Thyroid gland (tissue), 4 donors: ENCODE data around the gene HM13. TPM values are rescaled to one million over a fixed set of nuclear protein-coding genes. Genes with fewer than 3 reads are reported as not detected.
"Not testable (repeated sequence)": the region's sequence is repeated elsewhere in the genome, so short reads cannot be mapped to it uniquely, and the experiment has no call there.

ENCODE experiments used
- DNase-seq, 2 donors: peaks; one replicate each; pipeline ENCODE4 v3.0.0-alpha.2; 2019
- H3K27ac ChIP-seq, 3 donors: fragments of 200-600 bp; sonication (generic); 1 replicate in 2 of 3; 2 replicates in 1 of 3; pipeline ENCODE4 v1.5.1; 2016 to 2019; ENCODE audit warnings: mild to moderate bottlenecking in 1 of 3, moderate library complexity in 1 of 3
- H3K27me3 ChIP-seq: fragments of 200-600 bp; sonication (generic); one replicate; pipeline ENCODE4 v1.5.1; 2019
- H3K36me3 ChIP-seq, 2 donors: fragments of 200-600 bp; sonication (generic); one replicate each; pipeline ENCODE4 v1.5.1; 2016 to 2019
- H3K4me1 ChIP-seq, 2 donors: fragments of 200-600 bp; sonication (generic); one replicate each; pipeline ENCODE4 v1.5.1; 2017 to 2019
- H3K4me3 ChIP-seq, 3 donors: fragments of 200-600 bp; sonication (generic); replicated peaks in 1 of 3; 1 replicate in 2 of 3; 2 replicates in 1 of 3; pipeline ENCODE4 v1.5.1; 2016; ENCODE audit warnings: mild to moderate bottlenecking in 1 of 3
- H3K9me3 ChIP-seq: fragments of 200-600 bp; sonication (generic); one replicate; pipeline ENCODE4 v1.5.1; 2017
- CTCF ChIP-seq, 6 experiments: fragments of 200-600 bp in 3 of 6; fragments of 450-650 bp in 3 of 6; sonication (generic) in 3 of 6; IDR thresholded peaks; one replicate each; pipeline ENCODE4 v1.5.1; 2016 to 2019; ENCODE audit warnings: antibody characterized with exemption in 6 of 6, mild to moderate bottlenecking in 2 of 6, inconsistent platforms in 1 of 6, moderate library complexity in 1 of 6
- POLR2A ChIP-seq, 2 donors: fragments of 450-650 bp; IDR thresholded peaks; one replicate each; pipeline ENCODE4 v1.6.1; 2017; ENCODE audit warnings: antibody characterized with exemption in 2 of 2, mild to moderate bottlenecking in 2 of 2, moderate library complexity in 1 of 2
- WGBS, 2 donors: methylation state at CpG; one replicate each; pipeline ENCODE4 v1.1.5; 2017; 5-methylcytosine and 5-hydroxymethylcytosine counted together
- intact Hi-C: fragments of 100-400 bp; cut with DNase I; formaldehyde crosslinking; loops from one replicate; pipeline ENCODE4 v1.15.1; 2023
- total RNA-seq, 4 donors: library from RNA; depleted of rRNA; stranded (reverse); fragments of >200 nt; gene quantifications; one replicate each; pipeline ENCODE4 v1.2.3, GENCODE V29; 2016

The HM13 gene
- total RNA-seq, 4 donors from 2014 or later, result 82.8 to 136 (median 111) TPM

GRCh38 chr20:31516166-31516565 lies 1.9 kb downstream of the HM13 start:
- Histone ChIP-seq H3K27me3 (no peaks in the 10 kb centered on the region), H3K27ac (peak overlapping the region in 1 of 3 donors; percentile 27), H3K4me3 (no peak overlapping the region), H3K4me1 (peaks cover 27 to 50% of the 10 kb centered on the region in 2 donors), H3K36me3 (no peaks in the 10 kb centered on the region), H3K9me3 (no peaks in the 10 kb centered on the region)
- TF ChIP-seq CTCF (IDR thresholded peaks at IDR 0.05) (no peak), POLR2A (IDR thresholded peaks at IDR 0.05) (no peak)
- DNase-seq, result no peak
- intact Hi-C loops, result no loop called here
- WGBS, 2 donors, result 91 to 93% methylated on average over 4 of the region's 4 CpGs

GRCh38 chr20:31516651-31517050 lies 2.4 kb downstream of the HM13 start:
- TF ChIP-seq POLR2A (IDR thresholded peaks at IDR 0.05), result no peak
- TF ChIP-seq CTCF (IDR thresholded peaks at IDR 0.05), result no peak
- no peak overlapping the region for H3K4me3 ChIP-seq
- no peaks in the 10 kb centered on the region for H3K9me3 ChIP-seq
- H3K36me3 ChIP-seq, result no peaks in the 10 kb centered on the region
- 86 to 90% methylated on average over 2 of the region's 2 CpGs for WGBS, 2 donors
- intact Hi-C loops, result no loop called here
- H3K27me3 ChIP-seq, result no peaks in the 10 kb centered on the region
- H3K4me1 ChIP-seq, result peaks cover 27 to 54% of the 10 kb centered on the region in 2 donors
- no peak for DNase-seq
- peak overlapping the region in 2 of 3 donors; percentile 4 to 27 for H3K27ac ChIP-seq

GRCh38 chr20:31517373-31517772 lies 3.1 kb downstream of the HM13 start:
- Histone ChIP-seq H3K9me3 (no peaks in the 10 kb centered on the region), H3K36me3 (no peaks in the 10 kb centered on the region), H3K27me3 (no peaks in the 10 kb centered on the region), H3K27ac (no peak overlapping the region), H3K4me3 (no peak overlapping the region), H3K4me1 (peaks cover 27 to 54% of the 10 kb centered on the region in 2 donors)
- intact Hi-C loops, result no loop called here
- peak in 4 of 6 experiments; percentile 11 to 21 (median 16) for TF ChIP-seq CTCF (IDR thresholded peaks at IDR 0.05)
- no peak for TF ChIP-seq POLR2A (IDR thresholded peaks at IDR 0.05)
- 68 to 73% methylated on average over 4 of the region's 4 CpGs for WGBS, 2 donors
- peak; percentile 41 to 58 for DNase-seq

DNA sequence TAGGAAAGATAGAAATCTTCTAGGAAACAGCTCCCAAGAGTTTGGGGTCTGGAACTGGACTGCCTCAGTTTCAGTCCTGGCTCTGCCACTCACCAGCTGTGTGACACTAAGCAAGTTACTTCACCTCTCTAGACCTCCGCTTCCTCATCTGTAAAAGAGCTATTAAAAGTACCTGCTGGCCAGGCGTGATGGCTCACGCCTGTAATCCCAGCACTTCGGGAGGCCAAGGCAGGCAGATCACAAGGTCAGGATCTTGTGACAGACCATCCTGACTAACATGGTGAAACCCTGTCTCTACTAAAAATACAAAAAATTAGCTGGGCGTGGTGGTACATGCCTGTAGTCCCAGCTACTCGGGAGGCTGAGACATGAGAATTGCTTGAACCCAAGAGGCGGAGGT lies 7.0 kb downstream of the HM13 start:
- peaks cover 11 to 51% of the 10 kb centered on the region in 2 donors for H3K4me1 ChIP-seq
- WGBS, 2 donors, result 82 to 91% methylated on average over 7 of the region's 7 CpGs
- H3K27ac ChIP-seq, result not testable (repeated sequence)

GRCh38 chr20:31522731-31523130 lies 8.5 kb downstream of the HM13 start:
- Histone ChIP-seq H3K27me3 (no peaks in the 10 kb centered on the region), H3K36me3 (peaks cover 5 to 7% of the 10 kb centered on the region in 2 donors), H3K4me1 (peaks cover 0 to 36% of the 10 kb centered on the region in 2 donors), H3K4me3 (no peak overlapping the region), H3K9me3 (no peaks in the 10 kb centered on the region), H3K27ac (no peak overlapping the region)
- TF ChIP-seq POLR2A (IDR thresholded peaks at IDR 0.05) (no peak), CTCF (IDR thresholded peaks at IDR 0.05) (no peak)
- intact Hi-C loops, result no loop called here
- DNase-seq, result no peak
- 91% methylated on average over 6 of the region's 6 CpGs for WGBS, 2 donors

More for the DNA sequence above, 7.0 kb downstream of the HM13 start:
- DNase-seq, H3K27me3 ChIP-seq, intact Hi-C loops, H3K36me3 ChIP-seq, H3K4me3 ChIP-seq, H3K9me3 ChIP-seq: not testable (repeated sequence)
